GM18870 (cell line): ENCODE data around the gene UNC5A.

Experiments
- ATAC-seq: cut with Tn5 transposase; IDR thresholded peaks from one replicate; pipeline ENCODE4 v1.9.1; 2021; ENCODE audit warnings: moderate library complexity; ENCODE audit not compliant: unreplicated experiment

Gene UNC5A

DNA sequence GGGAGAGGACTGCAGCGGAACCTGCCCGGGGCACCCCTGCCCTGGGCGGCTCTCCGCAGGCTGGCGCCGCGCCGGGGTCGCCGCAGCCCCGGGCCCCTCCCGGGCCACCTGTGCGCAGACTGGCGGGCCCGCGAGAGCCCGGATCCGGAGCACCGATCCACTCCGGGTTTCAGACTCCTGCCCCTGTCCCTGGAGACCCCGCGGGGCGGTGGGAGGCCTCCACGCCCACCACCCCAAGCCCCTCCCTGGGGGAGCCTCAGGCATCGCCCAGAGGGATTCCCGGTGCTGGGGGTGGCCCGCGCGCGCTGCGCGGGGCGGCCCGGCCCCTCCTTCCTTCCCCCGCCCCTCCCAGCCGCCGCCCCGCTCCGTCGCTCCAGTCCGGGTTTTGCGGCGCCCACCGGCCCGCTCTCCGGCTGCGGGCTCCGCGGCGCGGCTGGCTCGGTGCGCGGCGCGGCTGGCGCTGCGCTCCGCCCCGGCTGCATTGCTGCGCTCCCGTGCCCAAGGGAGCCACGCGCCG is at the start of gene UNC5A:
UNC5A (plus strand) TSS at position 479 of the 517 bp plus-strand sequence. CDS start 192 bp downstream, outside the sequence.
- ATAC-seq: no peak

DNA sequence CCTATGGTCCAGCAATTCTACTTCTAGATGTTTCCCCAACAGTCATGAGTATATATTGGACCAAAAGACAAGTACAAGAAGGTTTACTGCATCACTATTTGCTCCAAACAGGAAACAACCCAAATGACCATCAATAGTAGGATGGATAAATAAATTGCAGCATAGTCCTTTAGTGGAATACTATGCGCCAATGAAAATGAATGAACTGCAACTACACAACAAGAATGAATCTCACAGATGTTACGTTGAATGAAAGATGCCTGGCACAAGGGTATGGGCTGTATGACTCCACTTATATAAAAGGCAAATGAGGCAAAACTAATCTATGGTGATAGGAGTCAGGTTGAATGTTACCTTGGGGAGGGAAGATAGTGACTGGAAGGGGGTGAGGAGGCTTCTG is 48.6 kb upstream of the UNC5A start:
- no peak for ATAC-seq

DNA sequence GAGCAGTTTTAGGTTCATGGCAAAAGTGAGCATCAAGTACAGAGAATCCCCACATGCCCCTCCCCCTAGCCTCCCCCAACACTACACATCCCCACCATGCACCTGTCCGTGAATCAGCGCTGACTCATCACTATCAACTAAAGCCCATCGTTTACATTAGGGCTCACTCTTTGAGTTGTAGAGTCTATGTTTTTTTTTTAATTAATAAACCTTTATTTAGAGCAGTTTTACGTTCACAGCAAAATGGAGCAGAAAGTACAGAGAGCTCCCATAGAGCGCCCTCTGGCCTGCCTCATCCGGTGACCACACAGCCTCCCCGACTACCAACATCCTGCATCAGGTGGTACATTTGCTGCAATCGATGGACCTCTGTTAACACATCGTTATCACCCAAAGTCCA is 47.9 kb upstream of the UNC5A start:
- no peak for ATAC-seq

DNA sequence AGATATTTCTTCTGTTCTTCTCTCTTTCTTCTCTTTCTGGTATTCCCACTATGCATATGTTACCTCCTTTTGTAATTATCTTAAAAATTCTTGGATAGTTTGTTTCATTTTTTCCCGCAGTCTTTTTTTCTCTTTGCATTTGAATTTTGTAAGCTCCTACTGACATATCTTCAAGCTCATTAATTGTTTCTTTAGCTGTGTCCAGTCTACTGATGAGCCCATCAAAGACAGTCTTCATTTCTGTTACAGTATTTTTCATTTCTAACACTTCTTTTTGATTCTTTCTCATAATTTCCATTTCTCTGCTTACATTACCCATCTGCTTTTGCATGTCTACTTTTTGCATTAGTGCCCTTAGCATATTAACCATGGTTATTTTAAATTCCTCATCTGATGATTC is 44.7 kb upstream of the UNC5A start:
- no peak for ATAC-seq

DNA sequence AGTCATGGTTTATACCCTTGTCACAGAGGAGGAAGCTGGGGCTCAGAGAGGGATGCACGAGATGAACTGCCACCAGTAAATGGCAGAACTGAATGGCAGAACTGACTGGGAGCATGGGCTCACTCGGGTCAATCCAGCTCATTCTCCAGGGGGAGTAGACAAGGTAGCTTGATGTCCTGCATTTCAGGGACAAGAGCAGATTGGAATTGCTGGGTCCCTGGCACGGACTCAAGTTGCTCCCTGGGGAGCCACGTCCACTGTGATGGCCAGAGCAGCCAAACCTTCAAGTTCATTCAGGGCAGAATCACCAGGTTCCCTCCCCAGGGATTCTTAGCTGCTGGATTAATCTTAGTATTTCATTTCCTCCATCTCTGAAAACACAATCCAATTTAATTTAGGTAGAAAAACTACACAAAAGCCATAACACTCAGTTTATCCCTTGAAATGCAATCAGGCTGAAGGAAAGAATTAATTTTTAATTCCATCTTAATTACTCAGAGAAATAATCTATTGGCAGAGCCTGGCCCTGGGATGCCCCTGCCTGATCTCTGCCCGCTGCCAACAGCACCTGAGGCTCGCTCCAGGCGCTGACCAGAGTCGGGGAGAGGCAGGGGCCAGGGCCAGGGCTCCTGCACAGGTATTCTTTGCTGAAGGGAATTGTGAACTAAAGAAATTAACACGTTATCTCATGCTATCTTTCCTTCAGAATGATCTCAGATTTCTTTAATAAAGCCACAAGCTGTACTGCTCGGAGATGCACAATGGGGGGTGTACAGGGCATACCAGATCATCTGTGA is 42.0 kb upstream of the UNC5A start:
- ATAC-seq: no peak

DNA sequence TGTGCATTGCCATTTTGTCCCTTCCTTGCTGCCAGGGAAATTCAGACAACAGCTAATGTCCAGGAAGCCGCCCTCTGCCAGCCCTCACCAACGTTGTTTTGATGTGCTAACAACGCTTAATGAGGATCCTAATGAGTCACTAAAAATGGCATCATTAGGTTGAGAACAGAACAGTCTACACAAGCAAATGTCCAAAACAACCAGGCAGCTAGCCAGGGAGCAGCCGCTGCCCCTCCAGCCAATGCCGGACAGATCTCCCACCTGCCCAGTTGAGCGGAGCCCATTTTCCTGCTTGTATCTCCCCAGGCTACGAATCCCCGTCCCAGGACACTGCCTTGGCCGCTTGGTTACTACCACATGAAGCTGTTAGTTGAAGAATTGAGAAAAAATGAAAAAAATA is 40.4 kb upstream of the UNC5A start:
- no peak for ATAC-seq

DNA sequence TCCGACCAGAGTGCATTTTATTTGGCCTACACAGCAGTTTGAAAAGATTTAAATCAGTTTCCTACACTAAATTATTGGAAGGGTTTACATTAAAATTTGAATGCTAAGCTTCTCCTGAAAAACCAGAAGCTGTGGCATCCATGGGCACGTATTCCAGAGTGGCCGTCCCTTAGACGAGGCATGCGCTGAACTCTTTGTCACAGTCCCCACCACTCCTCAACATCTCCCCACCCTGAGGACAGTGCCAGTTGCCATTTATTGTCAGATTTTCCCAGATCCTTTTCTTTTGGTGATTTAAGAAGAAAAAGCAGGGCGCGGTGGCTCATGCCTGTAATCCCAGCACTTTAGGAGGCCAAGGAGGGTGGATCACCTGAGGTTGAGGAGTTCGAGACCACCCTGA is 39.9 kb upstream of the UNC5A start:
- ATAC-seq: no peak

DNA sequence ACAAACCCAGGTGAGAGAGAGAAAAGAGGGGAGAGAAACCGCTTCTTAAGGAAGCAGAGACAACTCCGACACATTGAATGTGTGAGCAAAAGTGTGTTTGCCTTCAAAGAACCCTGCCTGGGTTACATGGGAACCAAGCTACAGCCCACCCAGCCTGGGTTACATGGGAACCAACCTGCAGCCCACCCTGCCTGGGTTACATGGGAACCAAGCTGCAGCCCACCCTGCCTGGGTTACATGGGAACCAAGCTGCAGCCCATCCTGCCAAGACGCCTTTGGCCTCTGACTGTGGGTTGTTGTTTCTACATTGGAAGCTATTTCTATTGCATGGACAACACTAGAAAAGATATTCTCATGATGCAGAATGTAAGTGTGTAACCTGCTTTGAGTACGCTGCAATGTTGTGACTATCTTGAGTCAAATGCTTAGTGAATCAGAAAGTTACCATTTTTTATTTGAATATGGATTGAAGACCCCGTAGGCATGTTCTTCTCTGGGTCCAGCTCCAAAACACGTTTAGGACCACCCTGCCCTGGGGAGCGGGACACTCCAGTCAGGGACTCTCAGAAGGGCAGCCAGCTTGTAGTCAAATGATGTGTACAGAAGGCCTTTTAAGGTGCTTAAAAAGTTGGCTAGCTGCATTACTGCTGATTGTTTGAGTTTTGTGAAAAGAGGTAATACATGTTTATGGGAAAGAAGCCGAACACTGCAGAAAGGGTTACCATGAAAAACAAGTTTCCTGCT is 39.1 kb upstream of the UNC5A start:
- ATAC-seq: no peak

DNA sequence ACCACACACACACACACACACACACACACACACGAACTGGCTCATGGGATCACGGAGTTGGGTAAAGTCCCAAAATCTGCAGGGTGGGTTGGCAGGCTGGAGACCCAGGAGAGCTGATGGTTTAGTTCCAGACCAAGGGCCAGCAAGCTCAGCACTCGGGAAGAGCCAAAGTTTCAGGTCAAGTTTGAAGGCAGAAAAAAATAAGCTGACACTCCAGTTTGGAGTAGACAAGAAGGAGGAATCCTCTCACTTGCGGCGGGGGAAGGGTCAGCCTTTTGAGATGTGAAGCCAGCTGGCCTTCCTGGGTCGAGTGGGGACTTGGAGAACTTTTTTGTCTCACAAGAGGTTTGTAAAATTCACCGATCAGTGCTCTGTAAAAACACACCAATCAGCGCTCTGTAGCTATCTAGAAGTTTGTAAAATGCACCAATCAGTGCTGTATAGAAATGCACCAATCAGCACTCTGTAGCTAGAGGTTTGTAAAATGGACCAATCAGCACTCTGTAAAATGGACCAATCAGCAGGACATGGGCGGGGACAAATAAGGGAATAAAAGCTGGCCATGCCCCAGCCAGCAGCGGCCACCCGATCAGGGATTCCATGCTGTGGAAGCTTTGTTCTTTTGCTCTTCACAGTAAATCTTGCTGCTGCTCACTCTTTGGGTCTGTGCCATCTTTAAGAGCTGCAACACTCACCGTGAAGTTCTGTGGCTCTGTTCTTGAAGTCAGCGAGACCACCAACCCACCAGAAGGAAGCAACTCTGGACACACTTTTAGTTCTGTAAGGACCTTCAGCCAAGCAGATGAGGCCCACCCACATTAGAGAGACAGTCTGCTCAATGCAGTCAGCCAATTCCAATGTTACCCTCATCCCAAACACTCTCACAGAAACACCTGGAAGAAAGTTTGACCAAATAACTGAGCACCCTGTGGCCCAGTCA is 37.8 kb upstream of the UNC5A start:
- no peak for ATAC-seq

DNA sequence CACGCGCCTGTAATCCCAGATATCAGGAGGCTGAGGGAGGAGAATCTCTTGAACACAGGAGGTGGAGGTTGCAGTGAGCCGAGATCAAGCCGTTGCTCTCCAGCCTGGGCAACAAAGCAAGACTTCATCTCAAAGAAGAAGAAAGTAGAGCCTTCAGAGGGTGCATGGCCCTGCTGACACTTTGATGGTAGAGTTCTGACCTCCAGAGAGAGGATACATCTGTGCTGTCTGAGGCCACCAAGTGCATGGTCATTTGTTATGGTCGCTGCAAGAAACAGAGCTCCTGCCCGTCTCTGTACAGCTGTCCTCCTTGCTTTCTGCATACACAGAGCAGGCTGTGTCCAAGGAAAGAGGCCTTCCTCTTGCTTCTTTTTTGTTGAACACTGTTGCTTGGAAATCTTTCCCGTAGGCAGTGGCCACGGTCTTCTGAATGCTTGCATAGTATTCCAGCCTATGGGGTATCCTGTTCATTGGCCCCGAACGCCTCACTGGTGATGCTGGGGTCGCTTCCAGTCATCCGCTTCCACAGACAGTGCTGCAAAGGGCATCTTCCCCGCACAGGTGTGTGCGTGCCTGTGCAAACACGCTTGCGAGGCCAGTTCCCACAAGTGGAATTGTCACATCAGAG is 36.8 kb upstream of the UNC5A start:
- no peak for ATAC-seq

DNA sequence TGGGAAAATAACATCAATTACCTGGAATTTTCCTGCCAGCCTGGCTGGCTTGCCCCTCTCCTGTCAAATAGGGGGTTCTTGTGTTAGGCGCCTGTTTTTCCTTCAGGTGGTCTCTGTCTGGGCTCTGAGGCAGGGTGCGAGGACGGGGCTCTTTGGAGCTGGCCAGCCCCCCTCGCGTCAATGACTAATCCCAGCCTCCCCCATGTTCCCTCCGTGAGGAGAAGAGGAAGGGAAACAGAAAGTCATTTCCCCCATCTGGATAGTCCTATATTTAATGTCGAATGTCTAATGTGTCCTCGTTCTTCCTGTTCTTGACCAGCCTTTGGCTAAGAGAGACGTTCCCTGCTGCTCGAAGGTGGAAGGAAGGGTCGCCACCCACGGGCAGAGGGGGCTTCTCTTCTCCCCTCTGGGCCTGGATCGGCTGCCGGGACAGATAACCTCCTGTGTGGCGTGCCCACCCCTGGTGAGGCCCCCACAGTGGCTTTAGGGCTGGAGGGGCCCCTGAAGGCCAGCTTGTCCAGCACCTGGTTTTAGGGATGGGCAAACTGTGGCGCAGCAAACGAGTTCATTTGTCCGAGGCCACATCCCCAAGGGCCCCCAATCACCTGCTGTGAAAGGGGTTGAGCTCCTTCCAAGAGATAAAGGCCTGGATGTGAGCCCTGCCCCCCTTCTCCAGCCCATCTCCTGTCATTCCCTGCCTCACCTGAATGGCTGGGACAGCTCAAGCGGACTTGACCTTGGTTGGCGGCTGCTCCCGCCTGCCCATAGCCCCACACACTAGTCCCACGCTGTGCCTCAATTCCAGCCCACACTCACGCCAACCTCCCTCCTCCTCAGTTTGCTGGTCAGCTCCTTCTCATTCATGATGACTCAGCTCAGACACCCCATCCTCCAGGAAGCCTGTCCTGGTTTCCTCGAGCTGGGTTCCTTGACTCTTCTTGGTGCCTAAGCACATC is 35.9 kb upstream of the UNC5A start:
- ATAC-seq: no peak

DNA sequence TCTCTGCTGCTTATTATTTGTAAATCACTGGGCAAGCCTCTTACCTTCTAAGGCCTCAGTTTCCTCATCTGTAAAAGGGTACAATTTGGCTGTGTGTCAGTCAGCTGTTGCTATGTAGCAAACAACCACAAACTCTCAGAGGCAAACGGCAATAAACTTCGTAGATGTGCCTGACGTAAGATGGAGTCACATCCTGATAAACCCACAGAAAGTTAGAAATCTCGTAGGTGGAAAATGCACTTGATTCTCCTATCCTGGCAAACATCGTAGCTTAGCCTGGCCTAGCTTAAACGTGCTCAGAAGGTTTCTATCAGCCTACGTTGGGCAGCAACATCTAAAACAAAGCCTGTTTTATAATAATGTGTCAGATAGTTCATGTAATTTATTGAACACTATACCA is 35.0 kb upstream of the UNC5A start:
- ATAC-seq: no peak

DNA sequence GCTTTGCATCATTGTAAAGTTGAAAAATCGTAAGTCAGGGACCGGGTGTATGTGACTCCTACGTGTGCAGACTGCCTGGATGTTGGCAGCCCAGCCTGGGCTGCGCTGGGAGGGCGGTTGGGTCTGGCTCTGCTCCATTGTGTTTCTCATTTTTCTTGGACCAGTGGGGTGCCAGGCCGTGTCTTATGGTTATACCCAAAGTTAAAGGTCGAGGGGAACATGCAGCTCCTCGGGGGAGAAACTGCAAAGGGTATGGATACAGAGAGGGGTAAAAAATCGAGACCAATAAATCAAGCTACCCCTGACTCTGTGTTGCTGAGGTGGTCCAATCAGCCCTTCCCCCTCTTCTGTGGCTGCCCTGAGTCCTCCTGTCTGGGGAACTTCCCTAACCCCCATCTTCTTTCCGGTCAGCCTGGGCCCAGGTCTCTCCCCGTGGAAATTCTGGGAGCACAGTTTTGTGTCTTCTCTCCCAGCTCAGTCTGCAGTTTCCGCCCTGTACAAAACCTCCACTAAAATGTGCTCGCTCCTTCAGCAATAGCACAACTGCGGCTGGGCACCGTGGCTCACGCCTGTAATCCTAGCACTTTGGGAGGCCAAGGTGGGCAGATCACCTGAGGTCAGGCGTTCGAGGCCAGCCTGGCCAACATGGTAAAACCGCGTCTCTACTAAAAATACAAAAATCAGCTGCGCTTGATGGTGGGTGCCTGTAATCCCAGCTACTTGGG is 34.1 kb upstream of the UNC5A start:
- no peak for ATAC-seq

DNA sequence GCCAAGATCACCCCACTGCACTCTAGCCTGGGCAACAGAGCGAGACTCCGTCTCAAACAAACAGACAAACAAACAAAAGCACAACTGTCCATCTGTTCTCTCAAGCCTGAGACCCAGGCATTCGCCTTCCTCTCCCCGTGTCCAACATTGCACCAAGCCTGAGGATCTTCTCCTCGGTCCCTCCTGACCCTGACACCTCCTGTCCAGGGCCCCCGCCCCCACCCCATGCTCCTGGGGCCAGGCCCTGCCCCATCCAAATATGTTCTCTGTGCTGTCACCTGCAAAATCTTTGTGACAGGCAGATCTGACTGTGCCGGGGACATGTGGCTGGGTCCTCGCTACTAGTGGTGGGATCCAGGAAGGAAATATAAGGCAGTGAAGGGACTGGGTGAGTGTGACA is 33.4 kb upstream of the UNC5A start:
- no peak for ATAC-seq

DNA sequence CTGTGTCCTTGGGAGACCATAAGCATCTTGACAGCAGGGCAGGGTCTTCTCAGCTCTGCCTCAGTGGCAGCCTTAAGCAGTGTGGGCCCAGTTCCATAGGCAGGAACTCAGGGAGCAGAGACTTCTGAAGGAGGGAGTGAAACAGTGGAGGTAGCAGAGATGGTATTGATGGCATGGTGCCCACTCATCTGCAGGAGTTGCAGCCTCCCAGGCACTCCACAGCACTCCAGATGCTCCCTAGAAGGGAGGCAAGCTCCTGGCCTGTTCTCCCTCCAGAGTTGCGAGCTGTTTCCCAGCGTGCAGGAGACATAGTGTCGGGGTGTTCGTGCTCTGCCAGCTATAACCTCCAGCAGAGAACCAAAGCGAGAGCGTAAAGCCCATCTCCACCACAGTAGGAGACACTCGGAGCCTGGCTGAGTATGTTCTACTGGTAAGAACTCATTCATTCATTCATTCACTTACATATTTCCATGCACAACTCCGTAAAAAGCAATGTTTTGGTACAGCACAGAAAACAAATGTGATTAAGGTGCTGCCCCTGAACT is 31.4 kb upstream of the UNC5A start:
- ATAC-seq: no peak

DNA sequence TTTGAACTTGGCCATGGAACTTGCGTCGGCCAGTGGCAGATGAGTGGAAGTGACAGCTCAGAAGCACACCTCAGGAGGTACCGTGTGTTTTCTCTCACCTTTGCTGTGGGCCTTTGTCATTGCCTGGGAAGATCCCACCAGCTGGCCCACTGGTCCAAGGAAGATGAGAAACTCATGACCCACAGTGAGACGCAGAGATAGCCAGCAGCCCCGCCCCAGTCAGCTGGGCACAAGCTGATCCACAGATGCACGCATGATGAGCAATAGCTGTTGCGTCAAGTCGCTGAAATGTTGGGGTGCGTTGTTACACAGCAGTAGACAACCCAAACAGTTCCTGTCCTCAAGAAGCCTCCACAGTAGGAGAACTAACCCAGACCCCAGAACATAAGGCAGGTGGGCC is 30.8 kb upstream of the UNC5A start:
- no peak for ATAC-seq

DNA sequence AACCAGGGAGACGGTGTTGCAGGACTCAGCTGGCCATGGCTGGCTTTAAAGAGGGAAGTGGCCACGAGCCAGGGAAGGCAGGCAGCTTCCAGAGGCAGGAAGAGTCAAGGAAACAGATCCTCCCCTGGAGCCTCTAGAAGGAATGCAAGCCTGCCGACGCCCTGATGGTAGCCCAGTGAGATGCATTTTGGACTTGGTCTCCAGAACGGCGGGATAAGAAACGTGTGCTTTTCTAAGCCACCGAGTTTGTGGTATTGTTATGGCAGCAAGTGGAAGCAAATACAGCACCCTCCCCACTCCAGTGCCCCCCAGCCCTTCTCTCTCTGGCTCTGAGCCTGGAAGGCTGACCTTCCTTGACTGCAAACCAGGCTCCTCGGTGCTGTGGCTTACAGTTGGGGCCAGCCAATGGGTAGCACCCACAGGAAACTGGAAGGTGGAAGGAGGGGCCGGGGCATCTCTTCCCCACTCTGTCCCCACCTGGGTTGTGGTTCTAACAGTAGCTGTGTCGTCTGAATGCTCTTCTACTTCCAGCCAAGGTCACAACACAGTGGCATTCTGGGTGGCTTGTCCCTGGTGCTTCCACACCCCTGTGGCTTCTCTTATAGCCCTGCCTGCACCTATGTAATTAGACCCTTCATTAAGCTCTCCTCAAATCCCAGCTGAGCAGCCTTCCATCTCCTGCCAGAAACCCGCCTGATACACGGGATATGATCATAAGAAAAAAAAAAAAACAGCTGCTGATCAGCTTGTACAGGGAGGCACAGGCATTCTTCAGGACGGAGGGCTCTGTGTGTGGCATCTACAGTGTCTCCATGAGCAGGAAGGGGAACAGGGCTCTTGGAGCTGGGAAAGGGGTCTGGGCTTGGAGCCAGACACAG is 29.9 kb upstream of the UNC5A start:
- no peak for ATAC-seq

DNA sequence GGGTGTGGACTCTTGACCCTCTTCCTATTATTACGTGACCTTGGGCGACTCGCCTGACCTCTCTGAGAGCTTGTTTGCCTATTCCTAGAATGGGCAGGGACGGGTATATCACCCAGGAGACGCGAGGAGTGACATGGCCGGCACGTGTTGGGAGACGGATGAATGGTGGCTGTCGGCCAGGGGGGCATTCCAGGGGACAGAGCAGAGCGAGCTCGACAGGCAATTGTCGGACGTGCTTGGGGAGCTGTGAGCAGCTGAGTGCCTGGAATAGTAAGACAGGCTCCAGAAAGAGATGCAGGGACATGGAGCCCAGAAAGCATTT is 29.3 kb upstream of the UNC5A start:
- no peak for ATAC-seq
